NT2/D1 (cell line): Measurements from ENCODE around the gene TERB1.

Experiments used
- SUZ12 ChIP-seq: IDR thresholded peaks from 2 replicates; pipeline ENCODE4 v1.6.1; 2011; ENCODE audit not compliant: insufficient read length, insufficient read depth; ENCODE audit errors: extremely low read depth
- YY1 ChIP-seq: IDR thresholded peaks from 2 replicates; pipeline ENCODE4 v1.6.1; 2011; ENCODE audit not compliant: insufficient read length, insufficient read depth

- no peak for TF ChIP-seq YY1
- no peak for TF ChIP-seq SUZ12
These were observed 11.2 kb downstream of the TERB1 start for GRCh38 chr16:66790130-66790733.
